CD14-positive monocyte (primary cell): Measurements from ENCODE around the gene LIF. TPM values are rescaled to one million over a fixed set of nuclear protein-coding genes. Genes with fewer than 3 reads are reported as not detected.

Experiments used
- DNase-seq, 3 donors: peaks; one replicate each; pipeline ENCODE4 v3.0.0-alpha.2; 2011 to 2022
- H2AFZ ChIP-seq: 2 replicates; pipeline ENCODE4 v1.6.0; 2012; ENCODE audit warnings: mild to moderate bottlenecking, low read depth, low read length, inconsistent platforms; ENCODE audit not compliant: insufficient read depth, poor library complexity, severe bottlenecking
- H3K27ac ChIP-seq, 2 donors: 1 replicate in 1 of 2; 2 replicates in 1 of 2; pipeline ENCODE4 v1.5.1; 2012 to 2013; ENCODE audit warnings: low read length in 2 of 2, control low read depth in 1 of 2, inconsistent platforms in 1 of 2, low read depth in 1 of 2, mild to moderate bottlenecking in 1 of 2
- H3K27me3 ChIP-seq, 2 donors: one replicate each; pipeline versions ENCODE4 v1.6.0 to v1.6.1; 2011 to 2013; ENCODE audit warnings: low read length in 2 of 2; ENCODE audit not compliant: control insufficient read depth in 2 of 2, insufficient read depth in 2 of 2
- H3K36me3 ChIP-seq, 2 donors: replicated peaks in 1 of 2; 1 replicate in 1 of 2; 2 replicates in 1 of 2; pipeline versions ENCODE4 v1.5.1 to v1.6.1; 2012 to 2013; ENCODE audit warnings: low read length in 2 of 2, control low read depth in 1 of 2, inconsistent platforms in 1 of 2, mild to moderate bottlenecking in 1 of 2; ENCODE audit not compliant: insufficient read depth in 2 of 2, control insufficient read depth in 1 of 2
- H3K4me1 ChIP-seq, 2 donors: 1 replicate in 1 of 2; 2 replicates in 1 of 2; pipeline versions ENCODE4 v1.5.1 to v1.6.1; 2012 to 2013; ENCODE audit warnings: low read length in 2 of 2, control low read depth in 1 of 2, inconsistent platforms in 1 of 2, mild to moderate bottlenecking in 1 of 2, moderate library complexity in 1 of 2; ENCODE audit not compliant: insufficient read depth in 2 of 2, control insufficient read depth in 1 of 2
- H3K4me2 ChIP-seq: replicated peaks from 2 replicates; pipeline ENCODE3; 2012; ENCODE audit warnings: low read length, moderate library complexity, mild to moderate bottlenecking; ENCODE audit not compliant: poor library complexity, severe bottlenecking; ENCODE audit errors: extremely low read depth
- H3K4me3 ChIP-seq, 3 experiments: fragments of 200-600 bp in 1 of 3; sonication (generic) in 1 of 3; replicated peaks in 1 of 3; 1 replicate in 2 of 3; 2 replicates in 1 of 3; pipeline ENCODE4 v1.5.1; 2011 to 2013; ENCODE audit warnings: low read length in 3 of 3, mild to moderate bottlenecking in 3 of 3, control low read depth in 2 of 3, low read depth in 2 of 3, inconsistent platforms in 1 of 3, moderate library complexity in 1 of 3
- H3K79me2 ChIP-seq: 2 replicates; pipeline ENCODE4 v1.6.0; 2012; ENCODE audit warnings: mild to moderate bottlenecking, control low read depth, inconsistent platforms, low read length, moderate library complexity; ENCODE audit not compliant: insufficient read depth
- H3K9ac ChIP-seq: 2 replicates; pipeline ENCODE4 v1.6.0; 2017; ENCODE audit warnings: low read length, mild to moderate bottlenecking; ENCODE audit not compliant: insufficient read depth, poor library complexity, severe bottlenecking
- H3K9me3 ChIP-seq, 2 donors: replicated peaks in 1 of 2; 1 replicate in 1 of 2; 2 replicates in 1 of 2; pipeline versions ENCODE4 v1.5.1 to v1.6.1; 2012 to 2013; ENCODE audit warnings: low read length in 2 of 2, control low read depth in 1 of 2; ENCODE audit not compliant: control insufficient read depth in 1 of 2, insufficient read depth in 1 of 2
- H4K20me1 ChIP-seq: 2 replicates; pipeline ENCODE4 v1.6.0; 2012; ENCODE audit warnings: mild to moderate bottlenecking, low read length, control low read depth, moderate library complexity; ENCODE audit not compliant: insufficient read depth
- H3K27ac Mint-ChIP-seq, 7 donors: one replicate each; pipeline ENCODE4 v1.8.0; 2020; ENCODE audit warnings: mild to moderate bottlenecking in 7 of 7, mixed read lengths in 7 of 7, moderate library complexity in 6 of 7, inconsistent platforms in 2 of 7
- H3K27me3 Mint-ChIP-seq, 3 donors: one replicate each; pipeline ENCODE4 v1.8.0; 2021 to 2022; ENCODE audit warnings: low read depth in 3 of 3, mild to moderate bottlenecking in 3 of 3, mixed read lengths in 3 of 3, moderate library complexity in 3 of 3, inconsistent platforms in 1 of 3
- H3K36me3 Mint-ChIP-seq, 2 donors: one replicate each; pipeline ENCODE4 v1.8.0; 2020; ENCODE audit warnings: mixed read lengths in 2 of 2, inconsistent platforms in 1 of 2, mild to moderate bottlenecking in 1 of 2
- H3K4me1 Mint-ChIP-seq: one replicate; pipeline ENCODE4 v1.8.0; 2020; ENCODE audit warnings: mild to moderate bottlenecking, mixed read lengths
- H3K4me3 Mint-ChIP-seq, 2 donors: one replicate each; pipeline ENCODE4 v1.8.0; 2020; ENCODE audit warnings: mild to moderate bottlenecking in 2 of 2, mixed read lengths in 2 of 2, moderate library complexity in 1 of 2
- H3K9me3 Mint-ChIP-seq, 7 donors: one replicate each; pipeline ENCODE4 v1.8.0; 2020 to 2022; ENCODE audit warnings: mixed read lengths in 7 of 7, mild to moderate bottlenecking in 6 of 7, moderate library complexity in 6 of 7, inconsistent platforms in 2 of 7
- CTCF ChIP-seq: fragments of 200-600 bp; IDR thresholded peaks from one replicate; pipeline ENCODE4 v1.8.0; 2022; ENCODE audit warnings: antibody characterized with exemption, mild to moderate bottlenecking
- WGBS: methylation state at CpG from one replicate; pipeline ENCODE4 v1.1.5; 2013; ENCODE audit warnings: missing lambda C conversion rate; ENCODE audit not compliant: insufficient coverage; 5-methylcytosine and 5-hydroxymethylcytosine counted together
- intact Hi-C, 2 donors: fragments of 100-400 bp; cut with micrococcal nuclease; formaldehyde crosslinking; loops; one replicate each; pipeline versions ENCODE4 v1.15.0 to v1.15.1; 2023
- polyA plus RNA-seq, 3 donors: library from polyadenylated mRNA; depleted of rRNA in 1 of 3; unstranded in 2 of 3; stranded (reverse) in 1 of 3; fragments of 300-500 nt in 2 of 3; fragments of >200 nt in 1 of 3; fragmentation: Illumina TruSeq in 2 of 3; gene quantifications; 1 replicate in 2 of 3; 2 replicates in 1 of 3; pipeline ENCODE4 v1.2.3, GENCODE V29; 2012 to 2021

The LIF gene
- polyA plus RNA-seq, 3 donors, result 7.0 TPM; not detected in 2

GRCh38 chr22:30233582-30233981, 13.0 kb downstream of the LIF start:
- Histone ChIP-seq H3K9ac (no peak overlapping the region), H3K4me2 (no peak overlapping the region), H3K4me1 (no peaks in the 10 kb centered on the region), H3K79me2 (no peaks in the 10 kb centered on the region), H3K36me3 (no peaks in the 10 kb centered on the region), H2AFZ (no peak overlapping the region), H3K4me3 (no peak overlapping the region), H3K27me3 (no peaks in the 10 kb centered on the region), H4K20me1 (no peaks in the 10 kb centered on the region), H3K27ac (no peak overlapping the region), H3K9me3 (peaks cover 0 to 6% of the 10 kb centered on the region in 2 donors)
- Mint-ChIP-seq H3K4me1 (no peaks in the 10 kb centered on the region), H3K36me3 (no peaks in the 10 kb centered on the region), H3K27ac (no peak overlapping the region), H3K4me3 (no peak overlapping the region), H3K9me3 (peaks cover 3 to 8% (median 6%) of the 10 kb centered on the region in 7 donors), H3K27me3 (peaks cover 3 to 14% (median 5%) of the 10 kb centered on the region in 3 donors)
- WGBS, result 100% methylated on average over 6 of the region's 6 CpGs
- no peak for DNase-seq
- intact Hi-C loops, result no loop called here
- no peak for TF ChIP-seq CTCF

GRCh38 chr22:30232716-30233218, 13.8 kb downstream of the LIF start:
- Mint-ChIP-seq H3K36me3 (no peaks in the 10 kb centered on the region), H3K27ac (no peak overlapping the region), H3K4me1 (no peaks in the 10 kb centered on the region), H3K27me3 (peaks cover 3 to 14% (median 5%) of the 10 kb centered on the region in 3 donors), H3K9me3 (peaks cover 3 to 8% (median 6%) of the 10 kb centered on the region in 7 donors), H3K4me3 (no peak overlapping the region)
- Histone ChIP-seq H3K4me2 (no peak overlapping the region), H3K27ac (no peak overlapping the region), H2AFZ (no peak overlapping the region), H3K36me3 (no peaks in the 10 kb centered on the region), H3K9me3 (peaks cover 0 to 6% of the 10 kb centered on the region in 2 donors), H3K4me1 (no peaks in the 10 kb centered on the region), H3K9ac (no peak overlapping the region), H3K4me3 (no peak overlapping the region), H3K27me3 (no peaks in the 10 kb centered on the region), H4K20me1 (no peaks in the 10 kb centered on the region), H3K79me2 (no peaks in the 10 kb centered on the region)
- WGBS, result 71% methylated on average over 5 of the region's 17 CpGs
- DNase-seq, result no peak
- TF ChIP-seq CTCF, result no peak
- intact Hi-C loops, result no loop called here
